OCI-LY7 (cell line): ENCODE measurements around the gene DENND6B. TPM values are rescaled to one million over a fixed set of nuclear protein-coding genes. Genes with fewer than 3 reads are reported as not detected.

ENCODE experiments used
- BruUV-seq: library from RNA; stranded (reverse); fragments of 400-500 nt; replicated peaks from 2 replicates; lab custom pipeline; 2021; lab: Mats Ljungman, UMichigan
- CTCF ChIA-PET: fragments of 300-600 bp; sonication (Branson Sonifier 250); formaldehyde crosslinking; loops from one replicate; lab custom pipeline; 2022; ENCODE audit warnings: antibody characterized with exemption; ENCODE audit not compliant: unreplicated experiment; lab: Charles Lee
- POLR2A ChIA-PET: fragments of 300-600 bp; sonication (Branson Sonifier 250); formaldehyde crosslinking; loops from one replicate; lab custom pipeline; 2022; ENCODE audit warnings: antibody characterized with exemption; lab: Charles Lee
- DNase-seq: peaks from one replicate; pipeline ENCODE4 v3.0.0-alpha.2; 2015; ENCODE audit warnings: low spot score
- H2AFZ ChIP-seq: fragments of 200-600 bp; sonication (generic), shearing (Covaris generic); 2 replicates; pipeline ENCODE4 v1.6.1; 2014; ENCODE audit warnings: mild to moderate bottlenecking, antibody characterized with exemption, low read length, moderate library complexity
- H3K27ac ChIP-seq: fragments of 200-600 bp; sonication (generic); 2 replicates; pipeline ENCODE4 v1.5.1; 2014; ENCODE audit warnings: mixed run types, low read depth, mild to moderate bottlenecking, moderate library complexity, low read length, inconsistent platforms; ENCODE audit not compliant: poor library complexity, severe bottlenecking
- H3K36me3 ChIP-seq: fragments of 200-600 bp; sonication (generic); 2 replicates; pipeline ENCODE4 v1.6.1; 2014; ENCODE audit warnings: mild to moderate bottlenecking, antibody characterized with exemption, low read length, moderate library complexity, mixed read lengths; ENCODE audit not compliant: insufficient read depth
- H3K4me1 ChIP-seq: fragments of 200-600 bp; sonication (generic); 2 replicates; pipeline ENCODE4 v1.5.1; 2014; ENCODE audit warnings: mild to moderate bottlenecking, low read length; ENCODE audit not compliant: insufficient read depth, poor library complexity, severe bottlenecking
- H3K4me2 ChIP-seq: fragments of 200-600 bp; sonication (generic); 2 replicates; pipeline ENCODE4 v1.6.1; 2014; ENCODE audit warnings: mild to moderate bottlenecking, low read length
- H3K4me3 ChIP-seq: fragments of 200-600 bp; sonication (generic); 2 replicates; pipeline ENCODE4 v1.5.1; 2014; ENCODE audit warnings: mild to moderate bottlenecking, low read depth, low read length; ENCODE audit not compliant: poor library complexity, severe bottlenecking
- H3K79me2 ChIP-seq: fragments of 200-600 bp; sonication (generic); 2 replicates; pipeline ENCODE4 v1.6.1; 2016; ENCODE audit warnings: low read depth, mild to moderate bottlenecking, low read length, moderate library complexity, mixed read lengths; ENCODE audit not compliant: insufficient read depth
- H3K9me2 ChIP-seq: fragments of 200-600 bp; sonication (generic); 2 replicates; pipeline ENCODE4 v1.6.1; 2016; ENCODE audit warnings: mild to moderate bottlenecking, low read length, mixed read lengths; ENCODE audit not compliant: insufficient read depth
- H3K9me3 ChIP-seq: fragments of 200-600 bp; sonication (generic); 2 replicates; pipeline ENCODE4 v1.6.1; 2014; ENCODE audit warnings: mild to moderate bottlenecking, mixed run types, low read length, mixed read lengths
- H4K20me1 ChIP-seq: fragments of 200-600 bp; sonication (generic); 2 replicates; pipeline ENCODE4 v1.6.1; 2014; ENCODE audit warnings: mild to moderate bottlenecking, antibody characterized with exemption, low read length, moderate library complexity, mixed read lengths; ENCODE audit not compliant: insufficient read depth
- CTCF ChIP-seq: fragments of 200-600 bp; sonication (generic); conservative IDR thresholded peaks from 2 replicates; pipeline ENCODE4 v1.5.1; 2014; ENCODE audit warnings: mild to moderate bottlenecking, antibody characterized with exemption, low read length, moderate library complexity, mixed read lengths
- EZH2phosphoT487 ChIP-seq: fragments of 200-600 bp; sonication (generic); IDR thresholded peaks from 2 replicates; pipeline ENCODE4 v1.6.1; 2018; ENCODE audit warnings: low read depth, borderline replicate concordance, mild to moderate bottlenecking, mixed run types, antibody characterized with exemption, low read length, moderate library complexity, mixed read lengths
- intact Hi-C: fragments of 100-400 bp; cut with micrococcal nuclease; formaldehyde crosslinking; loops from one replicate; pipeline ENCODE4 v1.10.0; 2022; ENCODE audit not compliant: unreplicated experiment
- total RNA-seq, 2 experiments: library from RNA; depleted of rRNA in 1 of 2; stranded (reverse); fragments of >200 nt in 1 of 2; shearing (Covaris generic) in 1 of 2; gene quantifications; 2 replicates each; pipeline ENCODE4 v1.2.3, GENCODE V29; 2014 to 2022

DENND6B gene
- total RNA-seq, 2 experiments from 2014 or later: 31.6 to 45.0 TPM

DNA sequence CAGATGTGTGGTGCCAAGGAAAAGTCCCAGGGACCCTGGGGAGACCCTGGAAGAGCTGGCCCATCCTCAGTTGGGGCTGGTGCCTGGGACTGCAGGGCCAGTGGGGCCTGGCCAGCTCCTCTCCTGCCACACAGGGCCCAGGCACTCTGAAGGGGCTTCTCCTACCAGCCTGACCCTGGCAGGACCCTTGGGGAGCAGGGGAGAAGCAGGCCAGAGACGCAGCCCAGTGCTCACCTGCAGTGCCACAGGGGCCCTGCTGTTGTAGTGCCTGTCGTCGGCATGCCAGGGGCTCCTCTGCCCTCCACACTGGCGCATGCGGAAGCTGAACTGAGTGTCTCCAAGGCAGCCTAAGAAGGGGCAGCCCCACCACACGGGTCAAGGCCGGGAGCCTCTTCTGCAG lies 9.1 kb downstream of the DENND6B start:
- Histone ChIP-seq H3K4me3 (peak overlapping the region; percentile 61), H3K79me2 (no peaks in the 10 kb centered on the region), H3K4me1 (peaks cover 78% of the 10 kb centered on the region), H4K20me1 (no peaks in the 10 kb centered on the region), H3K36me3 (no peaks in the 10 kb centered on the region), H3K4me2 (peak overlapping the region; percentile 86), H2AFZ (no peak overlapping the region), H3K9me3 (no peaks in the 10 kb centered on the region), H3K9me2 (no peaks in the 10 kb centered on the region), H3K27ac (peak overlapping the region; percentile 90)
- BruUV-seq: no TSS peak
- intact Hi-C loops: loop anchor here (2.0 to 5.0 kb wide), 2 partner anchors 41 to 125 kb away; no protein-coding TSS in a partner anchor
- POLR2A ChIA-PET: interaction anchor here (0.6 to 0.9 kb wide), 3 partner anchors 25 to 265 kb away, joined by 3 read pairs; partner anchors contain the start of genes CHKB and HDAC10
- CTCF ChIA-PET: interaction anchor here (0.5 to 0.6 kb wide), 3 partner anchors 41 to 380 kb away, joined by 3 to 6 read pairs (median 6); no protein-coding TSS in a partner anchor
- TF ChIP-seq CTCF: no peak
- TF ChIP-seq EZH2phosphoT487: no peak
- no peak for DNase-seq

- Histone ChIP-seq H3K4me3 (peak overlapping the region; percentile 61), H3K4me2 (peak overlapping the region; percentile 86), H3K9me3 (no peaks in the 10 kb centered on the region), H2AFZ (no peak overlapping the region), H3K4me1 (peaks cover 78% of the 10 kb centered on the region), H3K79me2 (no peaks in the 10 kb centered on the region), H3K9me2 (no peaks in the 10 kb centered on the region), H3K27ac (peak overlapping the region; percentile 90), H3K36me3 (no peaks in the 10 kb centered on the region), H4K20me1 (no peaks in the 10 kb centered on the region)
- ChIA-PET POLR2A (interaction anchor here (0.7 to 0.9 kb wide), 2 partner anchors 24 to 66 kb away, joined by 3 read pairs; partner anchors contain the start of gene HDAC10), CTCF (interaction anchor here (0.6 kb wide), 2 partner anchors 41 to 67 kb away, joined by 3 to 6 read pairs; no protein-coding TSS in a partner anchor)
- DNase-seq: no peak
- BruUV-seq: no TSS peak
- intact Hi-C loops: loop anchor here (5.0 kb wide), 1 partner anchor 125 kb away; no protein-coding TSS in a partner anchor
- TF ChIP-seq CTCF (no peak), EZH2phosphoT487 (no peak)
Observed at GRCh38 chr22:50317178-50317577, 9.6 kb downstream of the DENND6B start.
